HEK293T (cell line): ENCODE results near the gene CDH2.

Source experiments
- CTCF ChIA-PET: fragments of 350-600 bp; formaldehyde crosslinking; extraction: SDS; loops from one replicate; lab custom pipeline; 2021; ENCODE audit warnings: antibody characterized with exemption, inconsistent platforms; lab: Yijun Ruan, JAX
- POLR2A ChIA-PET: fragments of 350-600 bp; formaldehyde crosslinking; extraction: SDS; loops from one replicate; lab custom pipeline; 2020; ENCODE audit warnings: antibody characterized with exemption, inconsistent platforms; lab: Yijun Ruan, JAX
- DNase-seq: peaks from one replicate; pipeline ENCODE4 v3.0.0; 2012; ENCODE audit warnings: mixed read lengths; ENCODE audit errors: extremely low spot score
- ARNT ChIP-seq: fragments of 450-650 bp; IDR thresholded peaks from 2 replicates; pipeline ENCODE4 v1.6.1; 2017; ENCODE audit warnings: mild to moderate bottlenecking
- BHLHE40 ChIP-seq: fragments of 450-650 bp; IDR thresholded peaks from 2 replicates; pipeline ENCODE4 v1.6.1; 2016; ENCODE audit warnings: mild to moderate bottlenecking, moderate library complexity, borderline replicate concordance
- CTBP1 ChIP-seq: fragments of 450-650 bp; IDR thresholded peaks from 2 replicates; pipeline ENCODE4 v1.6.1; 2016; ENCODE audit warnings: borderline replicate concordance
- ELF4 ChIP-seq: fragments of 450-650 bp; IDR thresholded peaks from 2 replicates; pipeline ENCODE4 v1.6.1; 2017; ENCODE audit warnings: antibody characterized with exemption
- FOXA1 ChIP-seq: fragments of 450-650 bp; IDR thresholded peaks from 2 replicates; pipeline ENCODE4 v1.6.1; 2016; ENCODE audit warnings: mild to moderate bottlenecking
- FOXK2 ChIP-seq: fragments of 450-650 bp; IDR thresholded peaks from 2 replicates; pipeline ENCODE4 v1.6.1; 2016; ENCODE audit warnings: mild to moderate bottlenecking
- FOXM1 ChIP-seq: fragments of 450-650 bp; IDR thresholded peaks from 2 replicates; pipeline ENCODE4 v1.6.1; 2017; ENCODE audit warnings: mild to moderate bottlenecking, borderline replicate concordance
- HDGF ChIP-seq: fragments of 450-650 bp; IDR thresholded peaks from 2 replicates; pipeline ENCODE4 v1.6.1; 2017; ENCODE audit warnings: antibody characterized with exemption, borderline replicate concordance
- L3MBTL2 ChIP-seq: fragments of 450-650 bp; conservative IDR thresholded peaks from 2 replicates; pipeline ENCODE4 v1.6.1; 2016; ENCODE audit warnings: mild to moderate bottlenecking
- LEF1 ChIP-seq: fragments of 450-650 bp; IDR thresholded peaks from 2 replicates; pipeline ENCODE4 v1.6.1; 2017; ENCODE audit warnings: mild to moderate bottlenecking, borderline replicate concordance
- NFRKB ChIP-seq: fragments of 450-650 bp; IDR thresholded peaks from 2 replicates; pipeline ENCODE4 v1.6.1; 2016; ENCODE audit warnings: mild to moderate bottlenecking, moderate library complexity
- SP1 ChIP-seq: fragments of 450-650 bp; IDR thresholded peaks from 2 replicates; pipeline ENCODE4 v1.6.1; 2017
- SUZ12 ChIP-seq: fragments of 450-650 bp; IDR thresholded peaks from 2 replicates; pipeline ENCODE4 v1.6.1; 2016; ENCODE audit warnings: mild to moderate bottlenecking
- TARDBP ChIP-seq: fragments of 450-650 bp; IDR thresholded peaks from 2 replicates; pipeline ENCODE4 v1.6.1; 2016
- ZNF384 ChIP-seq: fragments of 450-650 bp; IDR thresholded peaks from 2 replicates; pipeline ENCODE4 v1.6.1; 2016
- TF ChIP-seq, protein P1 (sequence below): fragments of 450-650 bp; IDR thresholded peaks from 2 replicates; pipeline ENCODE4 v1.6.1; 2016

CDH2 gene

GRCh38 chr18:27954226-27954625 lies 222.7 kb downstream of the CDH2 start:
- DNase-seq = no peak
- no peak for TF ChIP-seq ZNF384
- no peak for TF ChIP-seq ARNT
- no peak for TF ChIP-seq FOXM1
- TF ChIP-seq SP1 = no peak
- ChIA-PET POLR2A (no interaction called here), CTCF (no interaction called here)

- CTCF ChIA-PET = no interaction called here
- POLR2A ChIA-PET = no interaction called here
- no peak for DNase-seq
- TF ChIP-seq SP1 (no peak), NFRKB (no peak), BHLHE40 (no peak), CTBP1 (no peak)
These were observed 224.2 kb downstream of the CDH2 start for GRCh38 chr18:27952741-27953140.

GRCh38 chr18:27950648-27951228 lies 226.2 kb downstream of the CDH2 start:
- ChIA-PET POLR2A (no interaction called here), CTCF (no interaction called here)
- no peak for TF ChIP-seq NFRKB
- TF ChIP-seq SUZ12 = no peak
- no peak for TF ChIP-seq FOXA1
- TF ChIP-seq ZNF384 = no peak
- no peak for TF ChIP-seq FOXK2
- TF ChIP-seq HDGF = no peak
- TF ChIP-seq FOXM1 = no peak
- TF ChIP-seq ARNT = no peak
- no peak for TF ChIP-seq SP1
- TF ChIP-seq BHLHE40 = no peak
- no peak for TF ChIP-seq TARDBP
- TF ChIP-seq CTBP1 = no peak
- TF ChIP-seq ELF4 = no peak
- TF ChIP-seq, protein P1, sequence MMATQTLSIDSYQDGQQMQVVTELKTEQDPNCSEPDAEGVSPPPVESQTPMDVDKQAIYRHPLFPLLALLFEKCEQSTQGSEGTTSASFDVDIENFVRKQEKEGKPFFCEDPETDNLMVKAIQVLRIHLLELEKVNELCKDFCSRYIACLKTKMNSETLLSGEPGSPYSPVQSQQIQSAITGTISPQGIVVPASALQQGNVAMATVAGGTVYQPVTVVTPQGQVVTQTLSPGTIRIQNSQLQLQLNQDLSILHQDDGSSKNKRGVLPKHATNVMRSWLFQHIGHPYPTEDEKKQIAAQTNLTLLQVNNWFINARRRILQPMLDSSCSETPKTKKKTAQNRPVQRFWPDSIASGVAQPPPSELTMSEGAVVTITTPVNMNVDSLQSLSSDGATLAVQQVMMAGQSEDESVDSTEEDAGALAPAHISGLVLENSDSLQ = no peak
- TF ChIP-seq L3MBTL2 = no peak
- TF ChIP-seq LEF1 = no peak
- DNase-seq = no peak

GRCh38 chr18:27948986-27949385 lies 227.9 kb downstream of the CDH2 start:
- CTCF ChIA-PET = interaction anchor here (0.6 kb wide), 1 partner anchor 1373 kb away, joined by 3 read pairs; no protein-coding TSS in a partner anchor
- POLR2A ChIA-PET = no interaction called here
- DNase-seq = no peak
- no peak for TF ChIP-seq FOXK2
- no peak for TF ChIP-seq LEF1
- no peak for TF ChIP-seq CTBP1
- no peak for TF ChIP-seq ELF4
- no peak for TF ChIP-seq HDGF

GRCh38 chr18:27942706-27943105 lies 234.2 kb downstream of the CDH2 start:
- CTCF ChIA-PET = no interaction called here
- DNase-seq = no peak
- no peak for TF ChIP-seq LEF1
- TF ChIP-seq SUZ12 = no peak
- no peak for TF ChIP-seq CTBP1
- no peak for TF ChIP-seq SP1
- POLR2A ChIA-PET = no interaction called here

DNA sequence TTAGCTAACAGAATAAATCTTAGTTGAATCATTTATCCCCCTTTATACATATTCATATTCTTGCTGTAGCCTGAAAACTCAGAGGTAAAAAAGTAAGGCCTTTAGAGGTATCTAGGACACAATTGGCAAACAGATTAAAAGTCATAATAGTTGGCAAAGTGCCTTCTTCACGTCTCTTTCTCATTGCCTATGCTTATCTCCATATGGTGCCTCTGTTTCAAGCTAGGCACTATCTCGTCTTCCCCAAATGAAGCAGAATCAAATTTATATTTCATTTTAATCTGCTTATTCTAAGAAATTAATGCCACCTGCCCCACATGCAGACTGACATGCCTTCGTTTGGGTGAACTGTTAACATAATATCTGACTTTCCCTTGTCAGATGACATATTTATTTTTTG lies 245.4 kb downstream of the CDH2 start:
- DNase-seq = no peak
- TF ChIP-seq HDGF = no peak
- ChIA-PET CTCF (no interaction called here), POLR2A (no interaction called here)

DNA sequence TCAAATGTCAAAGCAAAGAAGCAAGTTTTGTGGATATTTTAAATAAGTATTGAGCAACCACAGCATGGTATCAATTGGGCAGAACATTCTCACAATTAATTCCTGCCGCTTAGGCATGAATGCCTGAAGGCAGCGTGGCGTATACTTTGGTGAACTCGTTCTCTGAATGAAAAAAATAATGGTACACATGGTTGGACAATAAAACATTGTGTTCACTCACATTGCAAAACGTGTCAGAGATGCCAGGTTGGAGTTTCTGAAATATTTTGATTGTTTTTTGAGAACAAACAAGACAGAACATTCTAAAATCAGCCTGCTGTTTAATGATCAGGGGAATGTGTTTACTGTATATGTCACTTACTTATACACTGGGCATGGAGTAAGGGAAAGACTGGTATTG lies 254.2 kb downstream of the CDH2 start:
- POLR2A ChIA-PET = no interaction called here
- DNase-seq = no peak
- CTCF ChIA-PET = interaction anchor here (0.7 kb wide), 1 partner anchor 353 kb away, joined by 3 read pairs; no protein-coding TSS in a partner anchor
- no peak for TF ChIP-seq ARNT

DNA sequence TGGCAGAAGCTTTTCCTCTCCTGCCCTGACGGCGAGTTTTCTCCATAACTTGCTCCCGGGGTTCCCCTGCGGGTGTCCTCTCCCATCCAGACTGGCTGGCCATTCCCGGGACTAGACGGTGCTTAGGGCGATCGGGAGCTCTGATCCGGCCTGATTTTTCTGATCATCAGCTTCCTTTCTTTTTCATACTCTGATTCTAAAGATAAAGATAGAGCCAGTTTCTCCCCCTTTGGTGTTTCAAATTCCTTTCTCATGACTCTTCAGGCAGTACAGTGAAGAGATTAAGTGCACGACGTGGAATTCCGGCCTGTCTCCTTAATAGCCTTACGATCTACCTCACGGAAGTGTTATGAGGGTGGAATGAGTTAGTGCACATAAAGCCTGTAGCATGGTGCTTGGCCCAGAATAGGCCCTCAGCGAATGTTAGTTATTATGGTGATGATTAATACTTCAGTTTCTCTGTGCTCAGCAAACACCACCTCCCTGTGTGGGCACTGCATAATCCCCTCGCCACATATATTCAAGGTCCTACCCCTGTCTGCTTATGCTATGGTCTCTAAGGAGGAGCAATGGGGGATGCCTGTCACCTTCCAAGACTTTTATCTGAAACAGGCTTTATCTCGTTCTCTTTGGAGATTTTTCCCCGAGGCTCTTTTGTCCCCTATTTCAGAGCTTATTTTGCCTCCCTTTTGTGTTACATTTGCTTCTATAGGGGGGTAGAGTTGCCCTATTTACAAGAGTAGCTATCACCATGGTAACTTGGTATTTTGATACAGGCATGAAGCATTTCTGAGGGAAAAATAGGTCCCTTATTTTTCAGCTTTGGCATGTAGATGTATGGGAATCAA lies 254.8 kb downstream of the CDH2 start:
- TF ChIP-seq FOXA1 (no peak), HDGF (no peak), FOXM1 (no peak), NFRKB (no peak), CTBP1 (no peak)
- peak; percentile 15 for DNase-seq
- CTCF ChIA-PET = no interaction called here
- POLR2A ChIA-PET = no interaction called here
